ENCODE results near the gene CCDC177.
A peak's percentile ranks its signal among the peaks of the same experiment; 100 is the strongest.
"Not testable (repeated sequence)": the region's sequence is repeated elsewhere in the genome, so short reads cannot be mapped to it uniquely, and the experiment has no call there.

Gene CCDC177

DNA sequence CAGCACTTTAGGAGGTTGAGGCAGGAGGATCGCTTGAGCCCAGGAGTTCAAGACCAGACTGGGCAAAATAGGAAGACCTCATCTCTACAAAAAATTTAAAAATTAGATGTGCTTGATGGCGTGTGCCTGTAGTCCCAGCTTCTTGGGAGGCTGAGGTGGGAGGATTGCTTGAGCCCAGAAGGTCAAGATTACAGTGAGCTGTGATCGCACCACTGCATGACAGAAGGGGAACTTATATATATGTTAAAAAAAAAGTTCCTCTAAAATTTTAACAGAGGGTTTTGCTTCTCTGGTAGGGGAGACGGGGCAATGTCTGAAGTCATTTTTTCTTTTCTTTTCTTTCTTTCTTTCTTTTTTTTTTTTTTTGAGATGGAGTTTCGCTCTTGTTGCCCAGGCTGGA is 24.8 kb upstream of the CCDC177 start:
- not testable (repeated sequence) for H3K27me3 ChIP-seq (ENCODE audit: control insufficient read depth, insufficient read depth, low read length); H3K36me3 ChIP-seq (ENCODE audit: control insufficient read depth, insufficient read depth, low read length); H3K9me3 ChIP-seq (ENCODE audit: control insufficient read depth, insufficient read depth, low read length); H3K4me1 ChIP-seq (ENCODE audit: control insufficient read depth, insufficient read depth, low read length); H3K9ac ChIP-seq (ENCODE audit: low read depth, low read length); H3K27ac ChIP-seq (ENCODE audit: low read depth, low read length); H3K4me3 ChIP-seq (ENCODE audit: low read depth, low read length)

DNA sequence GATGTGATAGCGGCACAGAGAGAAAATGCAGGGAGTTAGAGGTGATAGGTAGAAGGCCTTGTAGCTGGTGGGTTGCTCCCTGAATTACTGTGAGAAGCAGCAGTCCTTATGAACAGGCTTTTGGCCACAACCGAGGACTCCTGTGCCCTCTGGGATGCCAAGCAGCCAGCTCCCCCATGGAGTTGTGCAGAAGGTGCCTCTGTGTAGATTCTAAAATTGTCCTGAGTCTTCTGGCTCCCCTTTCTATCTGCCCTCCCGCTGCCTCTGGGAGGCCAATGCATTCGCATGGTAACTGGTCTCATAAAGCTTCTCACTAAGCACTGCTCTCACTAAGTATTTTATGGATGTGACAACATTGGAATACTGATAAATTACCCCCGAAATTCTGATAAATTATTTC is 20.7 kb upstream of the CCDC177 start:
- Histone ChIP-seq H3K36me3 (ENCODE audit: control insufficient read depth, insufficient read depth, low read length) (no peaks in the 10 kb centered on the region), H3K9ac (ENCODE audit: low read depth, low read length) (no peak overlapping the region), H3K4me3 (ENCODE audit: low read depth, low read length) (no peak overlapping the region), H3K4me1 (ENCODE audit: control insufficient read depth, insufficient read depth, low read length) (no peaks in the 10 kb centered on the region), H3K9me3 (ENCODE audit: control insufficient read depth, insufficient read depth, low read length) (no peaks in the 10 kb centered on the region), H3K27ac (ENCODE audit: low read depth, low read length) (no peak overlapping the region), H3K27me3 (ENCODE audit: control insufficient read depth, insufficient read depth, low read length) (no peaks in the 10 kb centered on the region)

DNA sequence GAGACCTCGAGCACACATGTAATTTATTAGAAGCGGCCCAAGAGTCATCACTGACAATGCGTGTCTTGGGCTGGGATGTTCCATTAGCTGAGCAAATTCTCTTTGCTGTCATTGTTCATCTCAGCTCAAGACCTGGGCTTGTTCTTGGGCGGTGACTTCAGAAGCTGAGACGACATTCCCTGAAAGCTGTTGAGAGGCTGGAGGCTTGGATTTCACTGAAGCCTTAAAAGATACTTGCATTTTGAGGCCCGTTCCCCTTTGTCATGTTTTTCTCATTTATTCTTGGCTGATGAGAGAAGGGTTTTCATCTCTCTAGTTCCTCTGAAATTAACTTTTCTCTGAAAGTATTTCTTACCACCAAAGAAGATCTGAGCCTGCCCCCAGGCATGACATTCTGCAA is 20.2 kb upstream of the CCDC177 start:
- no peak overlapping the region for H3K27ac ChIP-seq (ENCODE audit: low read depth, low read length)
- no peak overlapping the region for H3K9ac ChIP-seq (ENCODE audit: low read depth, low read length)
- H3K27me3 ChIP-seq (ENCODE audit: control insufficient read depth, insufficient read depth, low read length): no peaks in the 10 kb centered on the region
- H3K4me1 ChIP-seq (ENCODE audit: control insufficient read depth, insufficient read depth, low read length): no peaks in the 10 kb centered on the region
- H3K4me3 ChIP-seq (ENCODE audit: low read depth, low read length): no peak overlapping the region
- no peaks in the 10 kb centered on the region for H3K9me3 ChIP-seq (ENCODE audit: control insufficient read depth, insufficient read depth, low read length)
- no peaks in the 10 kb centered on the region for H3K36me3 ChIP-seq (ENCODE audit: control insufficient read depth, insufficient read depth, low read length)

DNA sequence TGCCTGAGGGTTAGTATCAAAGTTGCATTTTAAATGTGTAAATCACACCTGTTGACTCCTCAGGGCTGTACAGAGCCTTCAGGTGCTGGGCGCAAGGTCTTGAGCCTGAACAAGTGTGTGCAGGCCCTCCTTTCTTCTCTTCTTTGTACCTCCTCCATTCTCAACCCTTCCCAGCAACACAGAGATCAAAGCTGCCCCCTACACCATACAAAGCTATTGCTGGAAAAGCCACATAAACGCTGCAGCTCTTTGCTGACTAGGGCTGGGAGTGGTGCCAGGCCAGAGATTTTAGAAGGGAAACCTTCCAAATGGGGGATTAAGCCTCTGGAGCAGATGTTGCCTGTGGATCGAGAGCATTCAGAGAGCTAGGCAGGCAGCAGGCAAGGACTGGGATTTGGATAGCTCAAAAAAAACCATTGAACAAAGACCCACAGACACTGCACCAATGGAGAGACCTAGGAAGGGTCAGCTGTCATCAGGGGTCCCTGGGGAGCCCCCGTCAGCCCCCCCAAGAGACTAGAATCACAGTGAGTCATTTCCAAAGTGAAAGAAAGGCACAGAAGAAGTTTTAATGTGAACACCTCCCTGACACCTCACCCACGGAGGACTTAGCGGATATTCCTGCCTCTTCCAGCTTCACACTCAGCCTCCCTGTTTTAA is 18.5 kb upstream of the CCDC177 start:
- Histone ChIP-seq H3K36me3 (ENCODE audit: control insufficient read depth, insufficient read depth, low read length) (no peaks in the 10 kb centered on the region), H3K27ac (ENCODE audit: low read depth, low read length) (peak overlapping the region; percentile 7), H3K4me3 (ENCODE audit: low read depth, low read length) (no peak overlapping the region), H3K9me3 (ENCODE audit: control insufficient read depth, insufficient read depth, low read length) (no peaks in the 10 kb centered on the region), H3K27me3 (ENCODE audit: control insufficient read depth, insufficient read depth, low read length) (no peaks in the 10 kb centered on the region), H3K4me1 (ENCODE audit: control insufficient read depth, insufficient read depth, low read length) (no peaks in the 10 kb centered on the region), H3K9ac (ENCODE audit: low read depth, low read length) (no peak overlapping the region)

DNA sequence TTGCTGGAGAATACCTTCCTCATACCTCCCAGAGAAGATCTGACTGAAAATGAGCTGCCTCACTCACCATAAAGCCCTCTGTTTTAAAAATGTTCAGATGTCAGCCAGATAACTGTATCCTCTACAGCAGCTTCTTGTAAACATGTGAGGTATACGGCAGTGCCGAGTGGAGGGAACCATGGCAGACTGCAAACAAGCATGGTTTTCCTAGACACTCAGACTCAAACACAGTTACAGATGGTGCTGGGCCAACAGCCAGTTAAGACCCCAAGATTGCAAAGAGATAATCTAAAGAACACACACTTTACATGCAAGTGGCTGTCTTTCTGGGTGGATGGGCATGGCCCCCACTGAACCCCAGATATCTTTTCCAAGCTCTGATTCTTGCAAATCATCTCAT is 16.6 kb upstream of the CCDC177 start:
- H3K9me3 ChIP-seq (ENCODE audit: control insufficient read depth, insufficient read depth, low read length): no peaks in the 10 kb centered on the region
- H3K4me1 ChIP-seq (ENCODE audit: control insufficient read depth, insufficient read depth, low read length): no peaks in the 10 kb centered on the region
- no peak overlapping the region for H3K4me3 ChIP-seq (ENCODE audit: low read depth, low read length)
- H3K9ac ChIP-seq (ENCODE audit: low read depth, low read length): no peak overlapping the region
- no peaks in the 10 kb centered on the region for H3K27me3 ChIP-seq (ENCODE audit: control insufficient read depth, insufficient read depth, low read length)
- H3K27ac ChIP-seq (ENCODE audit: low read depth, low read length): no peak overlapping the region
- no peaks in the 10 kb centered on the region for H3K36me3 ChIP-seq (ENCODE audit: control insufficient read depth, insufficient read depth, low read length)

DNA sequence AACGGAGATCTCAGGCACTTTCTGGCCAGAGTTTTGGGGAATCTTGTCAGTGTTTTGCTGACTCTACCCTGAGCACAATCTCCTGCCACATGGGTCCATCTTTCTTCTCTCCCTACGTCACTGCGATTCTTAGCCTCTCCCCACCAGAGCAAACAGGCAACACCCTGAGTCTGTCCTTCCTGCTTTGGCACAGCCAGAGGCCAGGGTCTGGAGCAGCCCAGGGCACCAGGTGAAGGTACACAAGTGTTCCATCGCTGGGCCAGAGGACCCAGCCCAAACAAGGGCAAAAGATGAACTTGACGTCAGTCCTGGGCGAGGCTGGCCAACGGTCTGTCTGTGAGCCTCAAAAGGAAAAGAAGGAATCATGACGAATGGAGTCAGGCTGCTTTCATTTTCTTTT is 12.7 kb upstream of the CCDC177 start:
- no peaks in the 10 kb centered on the region for H3K4me1 ChIP-seq (ENCODE audit: control insufficient read depth, insufficient read depth, low read length)
- H3K4me3 ChIP-seq (ENCODE audit: low read depth, low read length): no peak overlapping the region
- H3K27ac ChIP-seq (ENCODE audit: low read depth, low read length): no peak overlapping the region
- H3K27me3 ChIP-seq (ENCODE audit: control insufficient read depth, insufficient read depth, low read length): no peaks in the 10 kb centered on the region
- H3K9me3 ChIP-seq (ENCODE audit: control insufficient read depth, insufficient read depth, low read length): no peaks in the 10 kb centered on the region
- H3K9ac ChIP-seq (ENCODE audit: low read depth, low read length): no peak overlapping the region
- no peaks in the 10 kb centered on the region for H3K36me3 ChIP-seq (ENCODE audit: control insufficient read depth, insufficient read depth, low read length)

DNA sequence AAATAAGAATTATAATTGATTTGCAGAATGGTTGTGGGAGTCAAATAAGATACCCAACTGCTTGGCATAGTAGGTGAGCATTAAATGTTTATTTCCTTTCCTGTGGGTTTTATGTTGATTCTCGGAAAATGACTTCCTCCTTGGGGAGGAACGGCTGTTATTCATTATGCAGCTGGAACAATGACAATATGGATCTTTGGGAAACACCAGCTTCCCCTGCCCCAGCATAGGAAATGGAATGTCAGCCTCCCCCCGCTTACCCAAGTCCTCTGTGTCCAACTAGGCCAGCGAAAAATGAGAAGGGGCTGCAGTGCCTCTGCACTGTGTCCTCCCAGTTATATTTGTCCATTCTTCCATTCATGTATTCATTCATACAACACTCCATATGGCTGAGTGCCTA is 11.7 kb upstream of the CCDC177 start:
- Histone ChIP-seq H3K4me3 (ENCODE audit: low read depth, low read length) (no peak overlapping the region), H3K4me1 (ENCODE audit: control insufficient read depth, insufficient read depth, low read length) (no peaks in the 10 kb centered on the region), H3K36me3 (ENCODE audit: control insufficient read depth, insufficient read depth, low read length) (no peaks in the 10 kb centered on the region), H3K27ac (ENCODE audit: low read depth, low read length) (no peak overlapping the region), H3K9ac (ENCODE audit: low read depth, low read length) (no peak overlapping the region), H3K9me3 (ENCODE audit: control insufficient read depth, insufficient read depth, low read length) (no peaks in the 10 kb centered on the region), H3K27me3 (ENCODE audit: control insufficient read depth, insufficient read depth, low read length) (no peaks in the 10 kb centered on the region)

DNA sequence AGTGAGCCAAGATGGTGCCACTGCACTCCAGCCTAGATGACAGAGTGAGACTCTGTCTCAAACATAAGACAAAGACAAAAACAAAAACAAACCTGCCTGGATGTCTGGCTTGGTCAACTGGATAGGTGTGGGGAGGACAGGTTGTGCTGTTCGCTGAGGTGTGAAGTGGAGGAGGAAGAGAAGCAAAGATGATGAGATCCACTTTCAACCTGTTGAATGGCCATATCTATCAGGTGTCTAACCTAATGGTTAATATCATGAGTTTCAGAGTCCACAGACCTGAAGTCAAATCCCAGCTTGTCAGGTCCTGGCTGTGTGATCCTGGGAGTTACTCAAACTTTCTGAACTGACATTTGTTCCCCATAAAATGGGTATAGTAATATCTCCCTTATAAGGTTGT is 9.7 kb upstream of the CCDC177 start:
- no peak overlapping the region for H3K9ac ChIP-seq (ENCODE audit: low read depth, low read length)
- no peaks in the 10 kb centered on the region for H3K4me1 ChIP-seq (ENCODE audit: control insufficient read depth, insufficient read depth, low read length)
- H3K4me3 ChIP-seq (ENCODE audit: low read depth, low read length): no peak overlapping the region
- H3K9me3 ChIP-seq (ENCODE audit: control insufficient read depth, insufficient read depth, low read length): no peaks in the 10 kb centered on the region
- no peaks in the 10 kb centered on the region for H3K36me3 ChIP-seq (ENCODE audit: control insufficient read depth, insufficient read depth, low read length)
- no peaks in the 10 kb centered on the region for H3K27me3 ChIP-seq (ENCODE audit: control insufficient read depth, insufficient read depth, low read length)
- no peak overlapping the region for H3K27ac ChIP-seq (ENCODE audit: low read depth, low read length)

DNA sequence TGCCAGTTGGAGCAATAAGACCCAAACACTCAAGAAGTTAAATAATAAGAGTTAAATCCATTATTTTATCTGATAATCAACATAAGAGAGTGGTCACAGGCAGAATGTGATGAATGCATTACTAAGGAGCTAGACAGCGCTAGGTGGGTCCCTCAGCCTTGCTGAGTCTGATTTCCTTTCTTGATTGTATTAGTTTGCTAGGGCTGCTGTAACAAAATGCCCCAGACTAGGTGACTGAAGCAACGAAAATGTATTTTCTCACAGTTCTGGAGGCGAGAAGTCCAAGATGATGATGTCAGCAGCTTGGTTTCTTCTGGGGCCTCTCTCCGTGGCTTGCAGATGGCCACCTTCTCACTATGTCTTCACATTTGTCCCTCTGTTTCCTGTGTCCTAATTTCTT is 8.2 kb upstream of the CCDC177 start:
- Histone ChIP-seq H3K4me1 (ENCODE audit: control insufficient read depth, insufficient read depth, low read length) (no peaks in the 10 kb centered on the region), H3K9ac (ENCODE audit: low read depth, low read length) (no peak overlapping the region), H3K27me3 (ENCODE audit: control insufficient read depth, insufficient read depth, low read length) (no peaks in the 10 kb centered on the region), H3K4me3 (ENCODE audit: low read depth, low read length) (no peak overlapping the region), H3K36me3 (ENCODE audit: control insufficient read depth, insufficient read depth, low read length) (no peaks in the 10 kb centered on the region), H3K27ac (ENCODE audit: low read depth, low read length) (no peak overlapping the region), H3K9me3 (ENCODE audit: control insufficient read depth, insufficient read depth, low read length) (no peaks in the 10 kb centered on the region)

DNA sequence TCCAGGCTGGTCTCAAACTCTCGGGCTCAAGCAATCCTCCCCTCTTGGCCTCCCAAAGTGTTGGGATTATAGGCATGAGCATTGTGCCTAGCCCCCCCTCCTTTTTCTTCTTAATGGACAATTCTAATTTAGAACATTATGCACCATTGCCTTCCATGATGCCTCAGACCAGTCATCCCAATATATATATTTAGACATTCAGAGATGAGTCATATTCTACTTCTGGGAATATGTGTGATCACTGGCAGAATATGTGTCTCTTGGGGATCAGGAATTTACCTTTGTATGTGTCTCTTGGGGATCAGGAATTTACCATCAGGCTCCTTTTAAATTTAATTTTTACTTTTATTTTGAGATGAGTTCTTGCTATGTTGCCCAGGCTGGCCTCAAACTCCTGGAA is 7.5 kb upstream of the CCDC177 start:
- no peak overlapping the region for H3K4me3 ChIP-seq (ENCODE audit: low read depth, low read length)
- H3K36me3 ChIP-seq (ENCODE audit: control insufficient read depth, insufficient read depth, low read length): no peaks in the 10 kb centered on the region
- H3K27me3 ChIP-seq (ENCODE audit: control insufficient read depth, insufficient read depth, low read length): no peaks in the 10 kb centered on the region
- no peaks in the 10 kb centered on the region for H3K9me3 ChIP-seq (ENCODE audit: control insufficient read depth, insufficient read depth, low read length)
- no peak overlapping the region for H3K27ac ChIP-seq (ENCODE audit: low read depth, low read length)
- H3K9ac ChIP-seq (ENCODE audit: low read depth, low read length): no peak overlapping the region
- no peaks in the 10 kb centered on the region for H3K4me1 ChIP-seq (ENCODE audit: control insufficient read depth, insufficient read depth, low read length)

DNA sequence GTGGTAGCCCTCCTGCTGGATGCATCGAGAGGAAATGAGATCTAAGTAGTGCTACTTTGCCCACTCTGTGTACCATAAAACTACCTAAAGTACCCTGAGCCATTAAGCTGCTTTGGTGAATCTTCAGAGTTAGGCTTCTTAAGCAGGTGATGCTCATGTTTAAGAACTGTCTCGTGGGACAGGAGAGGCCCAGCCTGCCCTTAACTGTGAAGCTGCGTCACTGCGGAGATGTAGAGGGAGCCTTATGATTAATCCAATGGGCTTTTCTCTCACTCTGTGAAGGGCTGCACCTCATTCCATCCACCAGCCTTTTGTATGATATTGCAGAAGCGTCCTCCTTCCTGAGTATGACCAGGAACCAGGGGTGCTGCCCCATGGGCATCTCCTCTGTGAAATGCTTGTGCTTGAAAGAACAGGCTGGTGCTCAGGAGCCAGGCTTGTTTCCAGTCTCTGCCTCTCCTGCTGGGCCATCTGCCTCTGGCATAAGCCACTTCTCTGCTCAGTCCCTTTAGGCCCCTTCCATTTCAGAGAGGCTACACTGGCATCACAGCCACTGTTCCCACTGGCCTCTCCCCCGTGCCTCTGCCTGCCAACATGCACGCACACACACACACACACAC is 6.8 kb upstream of the CCDC177 start:
- Histone ChIP-seq H3K27ac (ENCODE audit: low read depth, low read length) (no peak overlapping the region), H3K9ac (ENCODE audit: low read depth, low read length) (no peak overlapping the region), H3K9me3 (ENCODE audit: control insufficient read depth, insufficient read depth, low read length) (no peaks in the 10 kb centered on the region), H3K4me3 (ENCODE audit: low read depth, low read length) (no peak overlapping the region), H3K4me1 (ENCODE audit: control insufficient read depth, insufficient read depth, low read length) (no peaks in the 10 kb centered on the region), H3K36me3 (ENCODE audit: control insufficient read depth, insufficient read depth, low read length) (no peaks in the 10 kb centered on the region), H3K27me3 (ENCODE audit: control insufficient read depth, insufficient read depth, low read length) (no peaks in the 10 kb centered on the region; the same call in 1 of the 2 replicates)

All from HUES48 (cell line).